HG02798 (cell line): ENCODE measurements around the gene TM4SF1.

Source experiments
- ATAC-seq: cut with Tn5 transposase; IDR thresholded peaks from one replicate; pipeline ENCODE4 v1.9.1; 2021; ENCODE audit warnings: mild to moderate bottlenecking; ENCODE audit not compliant: unreplicated experiment, poor library complexity

Gene TM4SF1

GRCh38 chr3:149377408-149378364 lies at the start of gene TM4SF1:
Gene TM4SF1 (minus strand): TSS chr3:149377649. CDS start chr3:149377547, 102 bp downstream.
- no peak for ATAC-seq

- no peak for ATAC-seq
These were observed 48.9 kb upstream of the TM4SF1 start for GRCh38 chr3:149426325-149426724.

GRCh38 chr3:149424918-149425317 lies 47.5 kb upstream of the TM4SF1 start:
- no peak for ATAC-seq

- ATAC-seq = no peak
These were observed 44.3 kb upstream of the TM4SF1 start for GRCh38 chr3:149421764-149422163.

- ATAC-seq = no peak
These were observed 42.4 kb upstream of the TM4SF1 start for GRCh38 chr3:149419816-149420215.

- no peak for ATAC-seq
These were observed 40.3 kb upstream of the TM4SF1 start for GRCh38 chr3:149417727-149418126.

GRCh38 chr3:149417174-149417573 lies 39.7 kb upstream of the TM4SF1 start:
- ATAC-seq = peak; percentile 89

- ATAC-seq = no peak
These were observed 38.0 kb upstream of the TM4SF1 start for GRCh38 chr3:149415484-149415883.

GRCh38 chr3:149414557-149415231 lies 37.2 kb upstream of the TM4SF1 start:
- no peak for ATAC-seq

- ATAC-seq = no peak
These were observed 34.1 kb upstream of the TM4SF1 start for GRCh38 chr3:149411583-149411982.

- ATAC-seq = no peak
These were observed 31.9 kb upstream of the TM4SF1 start for GRCh38 chr3:149409351-149409750.

- ATAC-seq = no peak
These were observed 30.4 kb upstream of the TM4SF1 start for GRCh38 chr3:149407898-149408297.

- no peak for ATAC-seq
These were observed 28.8 kb upstream of the TM4SF1 start for GRCh38 chr3:149406244-149406752.

- ATAC-seq = no peak
These were observed 26.0 kb upstream of the TM4SF1 start for GRCh38 chr3:149403443-149403842.

GRCh38 chr3:149402481-149402880 lies 25.0 kb upstream of the TM4SF1 start:
- no peak for ATAC-seq

- ATAC-seq = no peak
These were observed 24.5 kb upstream of the TM4SF1 start for GRCh38 chr3:149401926-149402310.

- no peak for ATAC-seq
These were observed 23.9 kb upstream of the TM4SF1 start for GRCh38 chr3:149401212-149401925.

- ATAC-seq = no peak
These were observed 23.2 kb upstream of the TM4SF1 start for GRCh38 chr3:149400645-149401044.

- ATAC-seq = no peak
These were observed 20.8 kb upstream of the TM4SF1 start for GRCh38 chr3:149398296-149398695.

GRCh38 chr3:149397528-149397927 lies 20.1 kb upstream of the TM4SF1 start:
- no peak for ATAC-seq

- ATAC-seq = no peak
These were observed 19.0 kb upstream of the TM4SF1 start for GRCh38 chr3:149396476-149396875.
